Embryonic facial prominence (tissue), 1 donor: Measurements from ENCODE around the gene GZMM.

Experiments
- DNase-seq: peaks from one replicate; pipeline ENCODE4 v3.0.0-alpha.2; 2016; ENCODE audit errors: extremely low spot score

Gene GZMM

GRCh38 chr19:543910-544608 is at the start of gene GZMM:
TSS of gene GZMM (plus strand) at chr19:544053. CDS start at chr19:544072, 19 bp downstream.
- no peak for DNase-seq

- no peak for DNase-seq
Measured at GRCh38 chr19:494171-495080, 49.4 kb upstream of the GZMM start.

GRCh38 chr19:495081-495401 is 48.8 kb upstream of the GZMM start:
- DNase-seq, result no peak

GRCh38 chr19:495402-496111 is 48.3 kb upstream of the GZMM start:
- DNase-seq, result no peak

GRCh38 chr19:496112-496665 is 47.7 kb upstream of the GZMM start, which contains the start of gene MADCAM1:
TSS of gene MADCAM1 (plus strand) at chr19:496486. CDS start at chr19:496500, 14 bp downstream.
- no peak for DNase-seq

GRCh38 chr19:496986-497385 is 46.9 kb upstream of the GZMM start:
- no peak for DNase-seq

- no peak for DNase-seq
Measured at GRCh38 chr19:497491-497868, 46.4 kb upstream of the GZMM start.

GRCh38 chr19:497869-498510 is 45.9 kb upstream of the GZMM start:
- DNase-seq, result no peak

GRCh38 chr19:498511-498891 is 45.4 kb upstream of the GZMM start:
- no peak for DNase-seq

GRCh38 chr19:498977-499623 is 44.8 kb upstream of the GZMM start:
- DNase-seq, result no peak

- peak; percentile 3 for DNase-seq
Measured at GRCh38 chr19:501646-502045, 42.2 kb upstream of the GZMM start.

GRCh38 chr19:504616-505015 is 39.2 kb upstream of the GZMM start:
- no peak for DNase-seq

GRCh38 chr19:506404-507285 is 37.2 kb upstream of the GZMM start:
- DNase-seq, result peak; percentile 99

GRCh38 chr19:507286-508203 is 36.3 kb upstream of the GZMM start, which contains the start of gene TPGS1:
TSS of gene TPGS1 (plus strand) at chr19:507497. CDS start at chr19:507507, 10 bp downstream.
- peak; percentile 62 for DNase-seq

- peak; percentile 5 for DNase-seq
Measured at GRCh38 chr19:508204-509150, 35.4 kb upstream of the GZMM start.

GRCh38 chr19:510606-511100 is 33.2 kb upstream of the GZMM start:
- DNase-seq, result peak; percentile 13

- DNase-seq, result no peak
Measured at GRCh38 chr19:511101-511851, 32.6 kb upstream of the GZMM start.
